Measurements from ENCODE around the gene INTS1. TPM values are rescaled to one million over a fixed set of nuclear protein-coding genes. Genes with fewer than 3 reads are reported as not detected.

INTS1 gene
- polyA plus RNA-seq, 1 donor from 2014 or later = 21.1 TPM

DNA sequence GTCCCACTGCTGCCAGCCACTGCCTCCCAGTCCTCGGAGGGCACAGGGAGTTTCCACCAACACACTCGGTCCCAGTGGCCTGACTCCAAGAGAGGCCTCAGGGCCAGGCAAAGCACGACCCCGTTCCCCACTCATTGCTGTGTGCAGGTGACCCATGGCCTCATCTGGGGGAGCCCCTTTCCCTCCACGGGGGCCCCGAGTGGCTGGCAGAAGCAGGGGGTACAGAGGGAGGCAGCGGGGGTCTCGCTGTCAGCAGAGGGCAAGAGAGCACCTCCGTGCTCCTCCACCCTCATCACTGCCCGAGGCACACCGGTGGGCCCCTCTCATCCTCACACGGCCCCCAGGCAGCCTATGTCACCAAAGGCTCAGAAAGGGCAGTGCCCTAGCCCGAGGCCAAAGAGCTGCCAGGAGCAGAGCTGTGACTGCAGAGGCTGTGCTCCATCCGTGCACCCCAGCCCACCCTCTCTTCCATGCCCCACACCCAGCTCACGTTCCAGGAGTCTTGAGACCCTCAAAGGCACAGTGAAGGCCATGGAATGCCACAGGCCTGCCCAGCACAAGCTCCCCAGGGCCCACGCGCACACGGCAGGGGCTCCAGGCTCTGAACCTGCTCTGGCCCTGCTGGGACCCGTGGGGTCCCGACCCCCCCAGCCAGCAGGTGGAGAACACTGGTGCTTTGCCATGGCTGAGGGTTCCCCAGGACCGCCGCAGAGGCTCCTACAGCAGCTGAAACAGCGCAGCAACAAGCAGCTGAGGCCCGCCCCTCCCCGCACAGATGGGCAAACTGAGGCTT is 70.9 kb downstream of the INTS1 start:
- Histone ChIP-seq H3K4me2 (ENCODE audit: low read length) (no peak overlapping the region), H3K9ac (ENCODE audit: low read length) (no peak overlapping the region), H3K27me3 (ENCODE audit: insufficient read depth, low read depth, low read length) (no peaks in the 10 kb centered on the region), H3K79me2 (replicated peaks; ENCODE audit: insufficient read depth, low read length) (no peaks in the 10 kb centered on the region), H3K9me3 (ENCODE audit: low read length) (no peaks in the 10 kb centered on the region), H2AFZ (ENCODE audit: low read depth, low read length) (no peak overlapping the region), H4K20me1 (ENCODE audit: insufficient read depth) (no peaks in the 10 kb centered on the region), H3K4me3 (ENCODE audit: low read length) (no peak overlapping the region), H3K9me2 (ENCODE audit: insufficient read depth, low read length) (no peaks in the 10 kb centered on the region), H3K36me3 (ENCODE audit: insufficient read depth, low read length) (no peaks in the 10 kb centered on the region), H3K27ac (ENCODE audit: low read length) (no peak overlapping the region), H3F3A (ENCODE audit: insufficient read depth, low read length, poor library complexity, severe bottlenecking) (no peaks in the 10 kb centered on the region)
- TF ChIP-seq EP300 (conservative IDR thresholded peaks at IDR 0.05; ENCODE audit: poor library complexity, severe bottlenecking) (no peak), MXI1 (conservative IDR thresholded peaks at IDR 0.05; ENCODE audit: poor library complexity, severe bottlenecking) (no peak), EZH2 (IDR thresholded peaks at IDR 0.05; ENCODE audit: borderline replicate concordance, insufficient read depth, low read length, poor library complexity, severe bottlenecking) (no peak), TAF1 (IDR thresholded peaks at IDR 0.05; ENCODE audit: low read depth) (no peak), RAD21 (conservative IDR thresholded peaks at IDR 0.05) (no peak), SMC3 (conservative IDR thresholded peaks at IDR 0.05; ENCODE audit: poor library complexity) (no peak), POLR2AphosphoS5 (IDR thresholded peaks at IDR 0.05) (no peak)
- TF ChIP-seq, protein P1, sequence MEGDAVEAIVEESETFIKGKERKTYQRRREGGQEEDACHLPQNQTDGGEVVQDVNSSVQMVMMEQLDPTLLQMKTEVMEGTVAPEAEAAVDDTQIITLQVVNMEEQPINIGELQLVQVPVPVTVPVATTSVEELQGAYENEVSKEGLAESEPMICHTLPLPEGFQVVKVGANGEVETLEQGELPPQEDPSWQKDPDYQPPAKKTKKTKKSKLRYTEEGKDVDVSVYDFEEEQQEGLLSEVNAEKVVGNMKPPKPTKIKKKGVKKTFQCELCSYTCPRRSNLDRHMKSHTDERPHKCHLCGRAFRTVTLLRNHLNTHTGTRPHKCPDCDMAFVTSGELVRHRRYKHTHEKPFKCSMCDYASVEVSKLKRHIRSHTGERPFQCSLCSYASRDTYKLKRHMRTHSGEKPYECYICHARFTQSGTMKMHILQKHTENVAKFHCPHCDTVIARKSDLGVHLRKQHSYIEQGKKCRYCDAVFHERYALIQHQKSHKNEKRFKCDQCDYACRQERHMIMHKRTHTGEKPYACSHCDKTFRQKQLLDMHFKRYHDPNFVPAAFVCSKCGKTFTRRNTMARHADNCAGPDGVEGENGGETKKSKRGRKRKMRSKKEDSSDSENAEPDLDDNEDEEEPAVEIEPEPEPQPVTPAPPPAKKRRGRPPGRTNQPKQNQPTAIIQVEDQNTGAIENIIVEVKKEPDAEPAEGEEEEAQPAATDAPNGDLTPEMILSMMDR (IDR thresholded peaks at IDR 0.05; ENCODE audit: poor library complexity, severe bottlenecking) = no peak
- TF ChIP-seq, protein P2, sequence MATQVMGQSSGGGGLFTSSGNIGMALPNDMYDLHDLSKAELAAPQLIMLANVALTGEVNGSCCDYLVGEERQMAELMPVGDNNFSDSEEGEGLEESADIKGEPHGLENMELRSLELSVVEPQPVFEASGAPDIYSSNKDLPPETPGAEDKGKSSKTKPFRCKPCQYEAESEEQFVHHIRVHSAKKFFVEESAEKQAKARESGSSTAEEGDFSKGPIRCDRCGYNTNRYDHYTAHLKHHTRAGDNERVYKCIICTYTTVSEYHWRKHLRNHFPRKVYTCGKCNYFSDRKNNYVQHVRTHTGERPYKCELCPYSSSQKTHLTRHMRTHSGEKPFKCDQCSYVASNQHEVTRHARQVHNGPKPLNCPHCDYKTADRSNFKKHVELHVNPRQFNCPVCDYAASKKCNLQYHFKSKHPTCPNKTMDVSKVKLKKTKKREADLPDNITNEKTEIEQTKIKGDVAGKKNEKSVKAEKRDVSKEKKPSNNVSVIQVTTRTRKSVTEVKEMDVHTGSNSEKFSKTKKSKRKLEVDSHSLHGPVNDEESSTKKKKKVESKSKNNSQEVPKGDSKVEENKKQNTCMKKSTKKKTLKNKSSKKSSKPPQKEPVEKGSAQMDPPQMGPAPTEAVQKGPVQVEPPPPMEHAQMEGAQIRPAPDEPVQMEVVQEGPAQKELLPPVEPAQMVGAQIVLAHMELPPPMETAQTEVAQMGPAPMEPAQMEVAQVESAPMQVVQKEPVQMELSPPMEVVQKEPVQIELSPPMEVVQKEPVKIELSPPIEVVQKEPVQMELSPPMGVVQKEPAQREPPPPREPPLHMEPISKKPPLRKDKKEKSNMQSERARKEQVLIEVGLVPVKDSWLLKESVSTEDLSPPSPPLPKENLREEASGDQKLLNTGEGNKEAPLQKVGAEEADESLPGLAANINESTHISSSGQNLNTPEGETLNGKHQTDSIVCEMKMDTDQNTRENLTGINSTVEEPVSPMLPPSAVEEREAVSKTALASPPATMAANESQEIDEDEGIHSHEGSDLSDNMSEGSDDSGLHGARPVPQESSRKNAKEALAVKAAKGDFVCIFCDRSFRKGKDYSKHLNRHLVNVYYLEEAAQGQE (IDR thresholded peaks at IDR 0.05; ENCODE audit: borderline replicate concordance) = no peak

DNA sequence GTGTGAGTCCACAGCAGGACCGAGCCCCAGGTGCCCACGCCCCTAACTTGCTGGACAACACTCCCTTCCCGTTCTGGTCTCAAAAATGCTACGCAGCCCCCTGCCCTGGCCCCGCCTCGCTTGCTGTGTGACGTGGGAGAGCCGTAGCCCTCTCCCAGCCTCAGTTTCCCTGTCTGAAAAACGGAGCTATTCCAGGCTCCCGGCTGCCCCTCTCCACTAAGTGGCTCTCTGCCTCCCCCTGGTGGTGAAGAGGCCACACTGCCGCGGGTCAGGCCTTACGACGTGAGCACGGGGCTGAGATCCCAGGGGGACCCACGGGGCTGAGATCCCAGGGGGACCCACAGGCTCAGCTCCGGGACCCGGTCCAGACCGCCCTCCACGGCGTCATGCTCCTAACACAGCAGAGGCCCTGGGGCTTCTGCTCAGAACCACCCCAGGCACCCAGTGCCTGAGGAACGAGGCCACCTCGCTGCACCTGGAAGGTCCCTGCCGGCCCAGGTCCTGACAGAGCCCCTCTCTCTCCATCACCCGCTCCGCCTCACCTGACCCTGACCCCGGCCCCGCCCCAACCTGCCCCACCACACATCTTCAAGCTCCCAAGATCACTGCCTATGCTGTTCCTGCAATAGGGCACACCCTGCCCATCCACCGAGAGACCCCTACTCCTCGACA is 71.6 kb downstream of the INTS1 start:
- TF ChIP-seq, protein P2 (IDR thresholded peaks at IDR 0.05; ENCODE audit: borderline replicate concordance) = no peak
- TF ChIP-seq MXI1 (conservative IDR thresholded peaks at IDR 0.05; ENCODE audit: poor library complexity, severe bottlenecking) (no peak), EZH2 (IDR thresholded peaks at IDR 0.05; ENCODE audit: borderline replicate concordance, insufficient read depth, low read length, poor library complexity, severe bottlenecking) (no peak), POLR2AphosphoS5 (IDR thresholded peaks at IDR 0.05) (no peak), RAD21 (conservative IDR thresholded peaks at IDR 0.05) (peak; percentile 89), TAF1 (IDR thresholded peaks at IDR 0.05; ENCODE audit: low read depth) (no peak), EP300 (conservative IDR thresholded peaks at IDR 0.05; ENCODE audit: poor library complexity, severe bottlenecking) (no peak), SMC3 (conservative IDR thresholded peaks at IDR 0.05; ENCODE audit: poor library complexity) (peak; percentile 91)
- TF ChIP-seq, protein P1 (IDR thresholded peaks at IDR 0.05; ENCODE audit: poor library complexity, severe bottlenecking) = peak; percentile 92
- no peaks in the 10 kb centered on the region for H3K79me2 ChIP-seq (replicated peaks; ENCODE audit: insufficient read depth, low read length)
- no peaks in the 10 kb centered on the region for H3K27me3 ChIP-seq (ENCODE audit: insufficient read depth, low read depth, low read length)
- no peaks in the 10 kb centered on the region for H3K36me3 ChIP-seq (ENCODE audit: insufficient read depth, low read length)
- H3K9me2 ChIP-seq (ENCODE audit: insufficient read depth, low read length) = no peaks in the 10 kb centered on the region
- no peaks in the 10 kb centered on the region for H4K20me1 ChIP-seq (ENCODE audit: insufficient read depth)
- no peak overlapping the region for H3K4me3 ChIP-seq (ENCODE audit: low read length)
- no peaks in the 10 kb centered on the region for H3F3A ChIP-seq (ENCODE audit: insufficient read depth, low read length, poor library complexity, severe bottlenecking)
- H2AFZ ChIP-seq (ENCODE audit: low read depth, low read length) = no peak overlapping the region
- no peak overlapping the region for H3K27ac ChIP-seq (ENCODE audit: low read length)
- no peak overlapping the region for H3K9ac ChIP-seq (ENCODE audit: low read length)
- no peaks in the 10 kb centered on the region for H3K9me3 ChIP-seq (ENCODE audit: low read length)
- no peak overlapping the region for H3K4me2 ChIP-seq (ENCODE audit: low read length)
